ENCODE measurements around the gene HS3ST3B1. TPM values are rescaled to one million over a fixed set of nuclear protein-coding genes. Genes with fewer than 3 reads are reported as not detected.

The HS3ST3B1 gene
- total and polyA plus RNA-seq, 4 donors, result 0.05 to 1.3 (median 0.63) TPM; not detected in 1

GRCh38 chr17:14372461-14372860, 71.6 kb downstream of the HS3ST3B1 start:
- ATAC-seq (ENCODE audit: low FRiP score), result no peak
- Histone ChIP-seq H3K27me3 (ENCODE audit: control insufficient read depth in 1 of 2, insufficient read depth in 2 of 2, low read length in 1 of 2) (no peaks in the 10 kb centered on the region), H3K4me1 (ENCODE audit: control insufficient read depth in 1 of 2, insufficient read depth in 2 of 2, low read length in 2 of 2) (no peaks in the 10 kb centered on the region), H3K36me3 (ENCODE audit: control insufficient read depth in 1 of 2, insufficient read depth in 2 of 2, low read length in 1 of 2) (no peaks in the 10 kb centered on the region), H3K4me3 (ENCODE audit: low read length in 2 of 2) (no peak overlapping the region), H3K9me3 (ENCODE audit: control insufficient read depth, low read length) (no peaks in the 10 kb centered on the region), H3K27ac (ENCODE audit: low read depth in 1 of 2, low read length in 2 of 2) (no peak overlapping the region)
- WGBS, 2 donors, result 25 to 41% methylated on average over 6 of the region's 6 CpGs
- no peak for DNase-seq
- intact Hi-C loops (cut with DNase I), result no loop called here

DNA sequence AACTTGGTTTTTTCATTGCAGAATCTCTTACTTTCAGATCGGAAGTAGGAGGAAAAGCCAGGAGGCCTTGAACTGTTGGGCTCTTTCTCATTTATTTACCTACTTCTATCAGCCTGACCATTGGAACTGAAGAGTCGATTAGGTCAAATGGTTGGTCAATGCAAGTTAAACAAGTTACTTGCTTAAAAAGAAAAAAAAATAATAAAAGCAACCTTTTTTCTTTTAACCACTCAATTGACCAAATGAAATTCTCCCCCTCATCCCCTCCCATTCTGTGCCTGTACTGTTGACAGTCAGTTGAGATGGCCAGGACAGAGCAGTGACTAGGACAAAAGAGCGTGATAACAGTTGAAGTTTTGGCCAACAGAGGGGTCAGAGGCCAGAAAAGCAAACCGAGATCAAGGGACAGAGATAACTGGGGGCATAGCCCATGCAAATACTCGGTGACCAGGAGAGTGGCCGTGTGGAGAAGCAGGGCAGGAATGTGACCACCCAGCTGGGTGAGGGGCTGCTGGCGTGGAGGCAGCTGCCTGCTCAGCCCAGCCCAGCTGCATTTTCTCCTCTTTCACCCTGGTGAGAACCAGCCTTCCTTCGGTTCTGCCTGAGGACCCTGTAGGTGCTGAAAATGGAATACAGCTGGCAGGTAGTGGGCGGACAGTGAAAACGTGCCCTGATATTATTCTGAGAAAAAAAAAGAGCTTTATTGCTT, 72.2 kb downstream of the HS3ST3B1 start:
- no peaks in the 10 kb centered on the region for H3K36me3 ChIP-seq (ENCODE audit: control insufficient read depth in 1 of 2, insufficient read depth in 2 of 2, low read length in 1 of 2)
- H3K4me1 ChIP-seq (ENCODE audit: control insufficient read depth in 1 of 2, insufficient read depth in 2 of 2, low read length in 2 of 2), result no peaks in the 10 kb centered on the region
- intact Hi-C loops (cut with DNase I), result no loop called here
- no peak for DNase-seq
- no peak for ATAC-seq (ENCODE audit: low FRiP score)
- H3K4me3 ChIP-seq (ENCODE audit: low read length in 2 of 2), result no peak overlapping the region
- H3K27ac ChIP-seq (ENCODE audit: low read depth in 1 of 2, low read length in 2 of 2), result no peak overlapping the region
- no peaks in the 10 kb centered on the region for H3K27me3 ChIP-seq (ENCODE audit: control insufficient read depth in 1 of 2, insufficient read depth in 2 of 2, low read length in 1 of 2)
- no peaks in the 10 kb centered on the region for H3K9me3 ChIP-seq (ENCODE audit: control insufficient read depth, low read length)
- 15 to 23% methylated on average over 10 of the region's 10 CpGs for WGBS, 2 donors

DNA sequence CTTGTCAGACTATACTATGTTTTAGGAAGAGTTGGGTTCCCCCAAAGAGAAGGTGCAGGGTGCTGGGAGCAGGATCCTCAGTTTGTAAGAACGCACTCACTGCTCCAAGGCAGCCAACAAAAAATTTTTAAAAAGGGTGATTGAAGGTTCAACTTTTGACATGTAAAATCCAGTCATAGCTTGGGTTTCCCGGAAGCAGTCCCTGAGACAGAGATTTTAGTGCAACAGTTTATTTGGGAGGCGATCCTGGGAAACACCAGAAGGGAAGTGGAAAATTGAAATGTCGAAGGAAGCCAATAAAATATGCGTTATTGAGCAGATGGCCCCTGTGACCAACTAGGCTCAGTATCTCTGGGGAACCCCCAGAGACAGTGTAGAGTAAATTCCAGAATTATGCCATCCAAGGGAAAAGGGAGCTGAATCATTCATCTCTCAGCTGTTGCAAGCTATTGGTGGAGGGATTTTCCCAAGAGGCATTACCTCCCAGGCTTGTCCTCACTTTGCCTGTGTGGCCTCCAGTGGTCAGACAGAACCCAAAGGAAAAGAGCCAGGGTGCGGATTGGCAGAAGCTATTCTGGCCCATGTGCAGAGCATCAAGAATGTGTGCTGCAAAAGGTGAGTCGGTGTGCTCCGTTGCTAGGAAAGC, 72.9 kb downstream of the HS3ST3B1 start:
- H3K27ac ChIP-seq (ENCODE audit: low read depth in 1 of 2, low read length in 2 of 2), result no peak overlapping the region
- DNase-seq (no peak), ATAC-seq (ENCODE audit: low FRiP score) (no peak)
- no peaks in the 10 kb centered on the region for H3K27me3 ChIP-seq (ENCODE audit: control insufficient read depth in 1 of 2, insufficient read depth in 2 of 2, low read length in 1 of 2)
- H3K36me3 ChIP-seq (ENCODE audit: control insufficient read depth in 1 of 2, insufficient read depth in 2 of 2, low read length in 1 of 2), result no peaks in the 10 kb centered on the region
- 53 to 57% methylated on average over 8 of the region's 8 CpGs for WGBS, 2 donors
- intact Hi-C loops (cut with DNase I), result no loop called here
- no peaks in the 10 kb centered on the region for H3K9me3 ChIP-seq (ENCODE audit: control insufficient read depth, low read length)
- H3K4me3 ChIP-seq (ENCODE audit: low read length in 2 of 2), result no peak overlapping the region
- no peaks in the 10 kb centered on the region for H3K4me1 ChIP-seq (ENCODE audit: control insufficient read depth in 1 of 2, insufficient read depth in 2 of 2, low read length in 2 of 2)

- no peak overlapping the region for H3K4me3 ChIP-seq (ENCODE audit: low read length in 2 of 2)
- H3K9me3 ChIP-seq (ENCODE audit: control insufficient read depth, low read length), result no peaks in the 10 kb centered on the region
- no peak for DNase-seq
- intact Hi-C loops (cut with DNase I), result no loop called here
- H3K4me1 ChIP-seq (ENCODE audit: control insufficient read depth in 1 of 2, insufficient read depth in 2 of 2, low read length in 2 of 2), result no peaks in the 10 kb centered on the region
- no peak for ATAC-seq (ENCODE audit: low FRiP score)
- H3K27me3 ChIP-seq (ENCODE audit: control insufficient read depth in 1 of 2, insufficient read depth in 2 of 2, low read length in 1 of 2), result no peaks in the 10 kb centered on the region
- no peak overlapping the region for H3K27ac ChIP-seq (ENCODE audit: low read depth in 1 of 2, low read length in 2 of 2)
- H3K36me3 ChIP-seq (ENCODE audit: control insufficient read depth in 1 of 2, insufficient read depth in 2 of 2, low read length in 1 of 2), result no peaks in the 10 kb centered on the region
- WGBS, 2 donors, result 95% methylated on average over 1 of the region's 1 CpG
Observed at GRCh38 chr17:14374268-14374667, 73.4 kb downstream of the HS3ST3B1 start.

- ATAC-seq (ENCODE audit: low FRiP score), result no peak
Observed at GRCh38 chr17:14376666-14377065, 75.8 kb downstream of the HS3ST3B1 start.

GRCh38 chr17:14381606-14382005, 80.7 kb downstream of the HS3ST3B1 start:
- WGBS, 2 donors, result 63 to 68% methylated on average over 6 of the region's 6 CpGs

More at GRCh38 chr17:14376666-14377065, 75.8 kb downstream of the HS3ST3B1 start:
- intact Hi-C loops (cut with DNase I), result no loop called here
- DNase-seq, result no peak
- Histone ChIP-seq H3K27ac (ENCODE audit: low read depth in 1 of 2, low read length in 2 of 2) (no peak overlapping the region), H3K4me3 (ENCODE audit: low read length in 2 of 2) (no peak overlapping the region), H3K36me3 (ENCODE audit: control insufficient read depth in 1 of 2, insufficient read depth in 2 of 2, low read length in 1 of 2) (no peaks in the 10 kb centered on the region), H3K4me1 (ENCODE audit: control insufficient read depth in 1 of 2, insufficient read depth in 2 of 2, low read length in 2 of 2) (no peaks in the 10 kb centered on the region), H3K9me3 (ENCODE audit: control insufficient read depth, low read length) (no peaks in the 10 kb centered on the region), H3K27me3 (ENCODE audit: control insufficient read depth in 1 of 2, insufficient read depth in 2 of 2, low read length in 1 of 2) (no peaks in the 10 kb centered on the region)
- WGBS, 2 donors, result 32 to 40% methylated on average over 3 of the region's 3 CpGs

GRCh38 chr17:14387036-14387435, 86.2 kb downstream of the HS3ST3B1 start:
- no peak for ATAC-seq (ENCODE audit: low FRiP score)
- H3K27me3 ChIP-seq (ENCODE audit: control insufficient read depth in 1 of 2, insufficient read depth in 2 of 2, low read length in 1 of 2), result no peaks in the 10 kb centered on the region
- no peaks in the 10 kb centered on the region for H3K4me1 ChIP-seq (ENCODE audit: control insufficient read depth in 1 of 2, insufficient read depth in 2 of 2, low read length in 2 of 2)
- 69 to 73% methylated on average over 7 of the region's 7 CpGs for WGBS, 2 donors
- no peak overlapping the region for H3K27ac ChIP-seq (ENCODE audit: low read depth in 1 of 2, low read length in 2 of 2)
- H3K36me3 ChIP-seq (ENCODE audit: control insufficient read depth in 1 of 2, insufficient read depth in 2 of 2, low read length in 1 of 2), result no peaks in the 10 kb centered on the region
- no peak for DNase-seq
- no peaks in the 10 kb centered on the region for H3K9me3 ChIP-seq (ENCODE audit: control insufficient read depth, low read length)
- H3K4me3 ChIP-seq (ENCODE audit: low read length in 2 of 2), result no peak overlapping the region
- intact Hi-C loops (cut with DNase I), result no loop called here

More at GRCh38 chr17:14381606-14382005, 80.7 kb downstream of the HS3ST3B1 start:
- ATAC-seq (ENCODE audit: low FRiP score) (no peak), DNase-seq (no peak)
- Histone ChIP-seq H3K4me1 (ENCODE audit: control insufficient read depth in 1 of 2, insufficient read depth in 2 of 2, low read length in 2 of 2) (no peaks in the 10 kb centered on the region), H3K4me3 (ENCODE audit: low read length in 2 of 2) (no peak overlapping the region), H3K27ac (ENCODE audit: low read depth in 1 of 2, low read length in 2 of 2) (no peak overlapping the region), H3K27me3 (ENCODE audit: control insufficient read depth in 1 of 2, insufficient read depth in 2 of 2, low read length in 1 of 2) (no peaks in the 10 kb centered on the region), H3K9me3 (ENCODE audit: control insufficient read depth, low read length) (no peaks in the 10 kb centered on the region), H3K36me3 (ENCODE audit: control insufficient read depth in 1 of 2, insufficient read depth in 2 of 2, low read length in 1 of 2) (no peaks in the 10 kb centered on the region)
- intact Hi-C loops (cut with DNase I), result no loop called here

GRCh38 chr17:14389681-14390080, 88.8 kb downstream of the HS3ST3B1 start:
- Histone ChIP-seq H3K4me1 (ENCODE audit: control insufficient read depth in 1 of 2, insufficient read depth in 2 of 2, low read length in 2 of 2) (no peaks in the 10 kb centered on the region), H3K9me3 (ENCODE audit: control insufficient read depth, low read length) (no peaks in the 10 kb centered on the region), H3K27ac (ENCODE audit: low read depth in 1 of 2, low read length in 2 of 2) (no peak overlapping the region), H3K27me3 (ENCODE audit: control insufficient read depth in 1 of 2, insufficient read depth in 2 of 2, low read length in 1 of 2) (no peaks in the 10 kb centered on the region), H3K4me3 (ENCODE audit: low read length in 2 of 2) (no peak overlapping the region), H3K36me3 (ENCODE audit: control insufficient read depth in 1 of 2, insufficient read depth in 2 of 2, low read length in 1 of 2) (no peaks in the 10 kb centered on the region)
- no peak for ATAC-seq (ENCODE audit: low FRiP score)
- 26 to 38% methylated on average over 6 of the region's 6 CpGs for WGBS, 2 donors
- intact Hi-C loops (cut with DNase I), result no loop called here
- no peak for DNase-seq

DNA sequence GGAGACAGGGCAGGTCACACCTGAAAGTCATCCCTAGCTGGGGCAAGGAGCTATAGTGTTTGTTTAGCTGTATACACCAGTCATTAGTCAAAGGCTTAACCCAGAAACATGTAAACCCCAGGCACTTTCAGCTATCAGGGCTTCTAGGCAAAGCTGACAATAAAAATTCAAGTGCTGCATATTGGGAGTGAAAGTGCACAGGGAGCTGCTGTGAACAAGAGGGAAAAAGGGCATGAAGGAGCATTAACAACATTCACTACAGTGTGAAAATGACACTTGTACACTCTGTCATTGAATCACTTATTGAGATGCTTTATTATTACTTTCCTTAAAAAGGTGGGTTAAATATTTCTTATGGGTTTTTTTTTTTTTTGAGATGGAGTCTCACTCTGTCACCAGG, 92.8 kb downstream of the HS3ST3B1 start:
- H3K9me3 ChIP-seq (ENCODE audit: control insufficient read depth, low read length), result no peaks in the 10 kb centered on the region
- H3K36me3 ChIP-seq (ENCODE audit: control insufficient read depth in 1 of 2, insufficient read depth in 2 of 2, low read length in 1 of 2), result no peaks in the 10 kb centered on the region
- DNase-seq, result no peak

More for the DNA sequence above, 92.8 kb downstream of the HS3ST3B1 start:
- Histone ChIP-seq H3K4me1 (ENCODE audit: control insufficient read depth in 1 of 2, insufficient read depth in 2 of 2, low read length in 2 of 2) (no peaks in the 10 kb centered on the region), H3K27me3 (ENCODE audit: control insufficient read depth in 1 of 2, insufficient read depth in 2 of 2, low read length in 1 of 2) (no peaks in the 10 kb centered on the region), H3K4me3 (ENCODE audit: low read length in 2 of 2) (no peak overlapping the region), H3K27ac (ENCODE audit: low read depth in 1 of 2, low read length in 2 of 2) (no peak overlapping the region)
- intact Hi-C loops (cut with DNase I), result no loop called here
- no peak for ATAC-seq (ENCODE audit: low FRiP score)
